Glutamatergic neuron (in vitro differentiated cells): ENCODE data around the gene HEXD. TPM values are rescaled to one million over a fixed set of nuclear protein-coding genes. Genes with fewer than 3 reads are reported as not detected.

Source experiments
- DNase-seq: peaks from one replicate; pipeline ENCODE4 v3.0.0; 2022
- H3K27ac Mint-ChIP-seq: one replicate; pipeline ENCODE4 v1.8.0; 2020; ENCODE audit warnings: mild to moderate bottlenecking, mixed read lengths, inconsistent platforms; ENCODE audit not compliant: unreplicated experiment
- H3K27me3 Mint-ChIP-seq: one replicate; pipeline ENCODE4 v1.8.0; 2020; ENCODE audit warnings: mild to moderate bottlenecking, moderate library complexity, mixed read lengths, inconsistent platforms; ENCODE audit not compliant: unreplicated experiment
- H3K36me3 Mint-ChIP-seq: one replicate; pipeline ENCODE4 v1.8.0; 2020; ENCODE audit warnings: mild to moderate bottlenecking, mixed read lengths, inconsistent platforms; ENCODE audit not compliant: unreplicated experiment
- H3K4me1 Mint-ChIP-seq: one replicate; pipeline ENCODE4 v1.8.0; 2020; ENCODE audit warnings: mild to moderate bottlenecking, low read depth, mixed read lengths, inconsistent platforms; ENCODE audit not compliant: unreplicated experiment
- H3K4me3 Mint-ChIP-seq: one replicate; pipeline ENCODE4 v1.8.0; 2020; ENCODE audit warnings: mild to moderate bottlenecking, mixed read lengths, inconsistent platforms; ENCODE audit not compliant: unreplicated experiment
- H3K9me3 Mint-ChIP-seq: one replicate; pipeline ENCODE4 v1.8.0; 2020; ENCODE audit warnings: mild to moderate bottlenecking, moderate library complexity, mixed read lengths, inconsistent platforms; ENCODE audit not compliant: unreplicated experiment
- total RNA-seq: library from RNA; stranded (reverse); fragmentation: NEBNext Ultra II Directional; extraction: Animal tissue kit (Norgen Biotek cat#: 25700); gene quantifications from one replicate; pipeline ENCODE4 v1.2.1, GENCODE V29; 2021; ENCODE audit not compliant: unreplicated experiment
- TF ChIP-seq, protein P1 (sequence below): fragments of 200-600 bp; sonication (generic); IDR thresholded peaks from one replicate; pipeline ENCODE4 v1.5.0; 2021; ENCODE audit not compliant: partially characterized antibody, unreplicated experiment

HEXD gene
- total RNA-seq, 1 donor from 2014 or later: 58.7 TPM

DNA sequence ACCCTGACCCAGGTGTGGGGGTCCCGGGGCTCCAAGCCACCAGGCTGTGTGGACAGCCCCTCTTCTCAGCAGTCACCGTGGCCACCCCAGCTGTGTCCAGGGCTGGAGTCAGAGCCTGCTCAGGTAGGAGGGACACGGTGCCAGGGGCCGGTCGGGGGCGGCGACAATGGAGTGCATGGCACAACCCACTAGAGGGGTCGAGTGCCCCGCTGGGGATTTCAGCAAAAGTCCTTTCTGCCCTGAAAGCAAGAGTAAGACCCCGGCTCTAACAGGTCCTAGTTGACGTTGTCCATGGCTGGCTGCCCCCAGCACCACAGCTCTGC is 35.3 kb upstream of the HEXD start:
- Mint-ChIP-seq H3K27ac (no peak overlapping the region), H3K9me3 (peaks cover 8% of the 10 kb centered on the region), H3K4me3 (no peak overlapping the region), H3K36me3 (no peaks in the 10 kb centered on the region), H3K4me1 (peaks cover 14% of the 10 kb centered on the region), H3K27me3 (peaks cover 13% of the 10 kb centered on the region)
- TF ChIP-seq, protein P1, sequence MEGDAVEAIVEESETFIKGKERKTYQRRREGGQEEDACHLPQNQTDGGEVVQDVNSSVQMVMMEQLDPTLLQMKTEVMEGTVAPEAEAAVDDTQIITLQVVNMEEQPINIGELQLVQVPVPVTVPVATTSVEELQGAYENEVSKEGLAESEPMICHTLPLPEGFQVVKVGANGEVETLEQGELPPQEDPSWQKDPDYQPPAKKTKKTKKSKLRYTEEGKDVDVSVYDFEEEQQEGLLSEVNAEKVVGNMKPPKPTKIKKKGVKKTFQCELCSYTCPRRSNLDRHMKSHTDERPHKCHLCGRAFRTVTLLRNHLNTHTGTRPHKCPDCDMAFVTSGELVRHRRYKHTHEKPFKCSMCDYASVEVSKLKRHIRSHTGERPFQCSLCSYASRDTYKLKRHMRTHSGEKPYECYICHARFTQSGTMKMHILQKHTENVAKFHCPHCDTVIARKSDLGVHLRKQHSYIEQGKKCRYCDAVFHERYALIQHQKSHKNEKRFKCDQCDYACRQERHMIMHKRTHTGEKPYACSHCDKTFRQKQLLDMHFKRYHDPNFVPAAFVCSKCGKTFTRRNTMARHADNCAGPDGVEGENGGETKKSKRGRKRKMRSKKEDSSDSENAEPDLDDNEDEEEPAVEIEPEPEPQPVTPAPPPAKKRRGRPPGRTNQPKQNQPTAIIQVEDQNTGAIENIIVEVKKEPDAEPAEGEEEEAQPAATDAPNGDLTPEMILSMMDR: no peak
- no peak for DNase-seq

DNA sequence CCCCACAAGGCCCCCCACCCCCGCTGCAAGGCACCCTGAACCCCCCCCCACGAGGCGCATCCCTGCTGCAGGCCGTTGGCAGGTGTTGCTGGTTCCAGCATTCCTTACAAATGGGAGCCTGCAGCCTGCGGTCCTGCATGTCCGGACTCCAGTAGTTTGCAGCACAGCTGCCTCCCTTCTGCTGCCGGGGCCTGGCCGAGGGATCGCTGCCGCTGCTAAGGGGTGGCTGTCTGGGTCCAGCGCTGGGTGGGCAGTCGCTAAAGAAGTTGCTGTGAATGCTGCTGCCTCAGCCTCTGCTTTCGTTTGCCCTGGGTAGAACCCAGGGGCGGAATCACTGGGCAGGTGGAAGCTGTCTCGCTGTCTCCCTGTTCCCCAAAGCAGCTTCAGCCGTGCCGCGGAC is 34.7 kb upstream of the HEXD start:
- peak; percentile 62 for DNase-seq
- H3K36me3 Mint-ChIP-seq: no peaks in the 10 kb centered on the region
- H3K4me1 Mint-ChIP-seq: peaks cover 14% of the 10 kb centered on the region
- no peak overlapping the region for H3K4me3 Mint-ChIP-seq
- H3K27me3 Mint-ChIP-seq: peaks cover 13% of the 10 kb centered on the region
- peak overlapping the region; percentile 8 for H3K27ac Mint-ChIP-seq
- TF ChIP-seq, protein P1: no peak
- peaks cover 9% of the 10 kb centered on the region for H3K9me3 Mint-ChIP-seq

DNA sequence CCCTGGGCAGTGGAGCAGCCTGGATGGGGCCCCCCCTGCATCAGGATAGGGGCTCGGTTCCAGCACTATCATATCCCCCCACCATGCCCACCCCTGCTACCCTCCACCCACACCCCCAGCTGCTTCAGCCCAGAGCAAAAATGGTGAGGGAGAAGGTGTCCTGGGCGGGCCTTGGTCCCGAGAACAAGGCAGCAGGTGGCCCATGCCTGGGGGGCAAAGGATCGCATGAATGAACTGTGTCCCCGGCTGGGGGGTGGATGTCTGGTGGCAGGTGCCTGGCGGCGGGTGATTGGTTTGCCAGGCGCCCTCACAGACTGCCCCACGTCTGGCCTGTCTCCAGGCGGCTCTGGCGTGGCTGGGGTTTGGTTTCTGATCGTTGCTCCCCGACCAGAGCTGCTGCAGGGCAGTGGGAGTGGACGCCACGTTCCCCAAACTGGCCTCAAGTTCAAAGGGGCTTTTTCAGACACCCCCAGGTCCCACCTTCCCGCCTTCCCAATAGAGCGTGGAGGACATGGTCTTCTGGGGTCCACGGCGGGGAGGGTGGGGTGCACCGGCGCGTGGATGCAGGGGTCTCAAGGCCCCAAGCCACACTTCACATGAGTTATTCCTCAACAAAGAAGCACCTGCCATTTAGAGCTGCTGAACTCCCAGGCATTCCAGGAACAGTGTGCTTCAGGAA is 34.0 kb upstream of the HEXD start:
- TF ChIP-seq, protein P1: no peak
- no peak overlapping the region for H3K4me3 Mint-ChIP-seq
- no peak overlapping the region for H3K27ac Mint-ChIP-seq
- peaks cover 11% of the 10 kb centered on the region for H3K27me3 Mint-ChIP-seq
- H3K9me3 Mint-ChIP-seq: peaks cover 8% of the 10 kb centered on the region
- no peaks in the 10 kb centered on the region for H3K36me3 Mint-ChIP-seq
- no peak for DNase-seq
- H3K4me1 Mint-ChIP-seq: peaks cover 12% of the 10 kb centered on the region

DNA sequence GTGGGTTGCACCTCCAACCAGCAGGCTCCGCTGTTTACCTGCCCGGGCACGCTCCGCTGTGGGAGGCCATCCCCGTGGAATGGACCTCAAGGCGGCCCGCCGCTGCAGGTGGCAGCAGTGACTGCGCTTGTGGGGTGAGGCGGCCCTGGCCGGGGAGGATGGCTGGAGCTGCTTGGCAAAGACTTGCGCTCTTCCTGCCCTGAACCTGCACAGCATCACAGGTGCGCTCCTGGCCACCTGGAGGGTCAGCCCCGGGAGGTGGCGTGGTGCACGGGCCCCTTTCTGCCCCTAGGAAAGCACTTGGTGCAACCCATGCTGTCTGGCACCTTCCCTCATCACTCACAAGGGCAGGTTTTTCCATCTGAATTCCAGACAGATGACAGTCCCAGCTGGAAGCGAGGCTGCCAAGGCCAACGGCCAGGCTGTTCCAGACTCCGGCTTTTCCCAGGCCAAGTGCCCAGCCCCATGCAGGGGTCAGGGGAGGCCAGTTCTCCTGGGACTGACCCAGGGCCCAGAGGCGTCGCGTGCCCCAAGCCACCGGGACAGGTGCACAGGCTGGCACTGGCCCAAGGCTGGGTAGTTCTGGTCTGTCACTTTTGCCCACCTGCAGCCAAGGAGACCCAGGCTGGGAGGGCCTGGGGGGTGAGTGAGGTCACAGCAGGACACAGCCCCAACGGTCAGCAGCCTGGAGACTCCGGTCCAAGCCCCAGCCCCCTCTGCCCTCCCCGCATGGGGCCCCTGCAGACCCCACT is 33.2 kb upstream of the HEXD start:
- no peak overlapping the region for H3K4me3 Mint-ChIP-seq
- H3K27ac Mint-ChIP-seq: peak overlapping the region; percentile 22
- DNase-seq: peak; percentile 45
- TF ChIP-seq, protein P1: no peak
- peaks cover 8% of the 10 kb centered on the region for H3K9me3 Mint-ChIP-seq
- peaks cover 14% of the 10 kb centered on the region for H3K27me3 Mint-ChIP-seq
- no peaks in the 10 kb centered on the region for H3K36me3 Mint-ChIP-seq
- H3K4me1 Mint-ChIP-seq: peaks cover 11% of the 10 kb centered on the region
